ENCODE data around the gene CRABP2. TPM values are rescaled to one million over a fixed set of nuclear protein-coding genes. Genes with fewer than 3 reads are reported as not detected.

The CRABP2 gene
- total RNA-seq, 4 donors from 2014 or later = 2.4 to 16.5 (median 4.0) TPM

DNA sequence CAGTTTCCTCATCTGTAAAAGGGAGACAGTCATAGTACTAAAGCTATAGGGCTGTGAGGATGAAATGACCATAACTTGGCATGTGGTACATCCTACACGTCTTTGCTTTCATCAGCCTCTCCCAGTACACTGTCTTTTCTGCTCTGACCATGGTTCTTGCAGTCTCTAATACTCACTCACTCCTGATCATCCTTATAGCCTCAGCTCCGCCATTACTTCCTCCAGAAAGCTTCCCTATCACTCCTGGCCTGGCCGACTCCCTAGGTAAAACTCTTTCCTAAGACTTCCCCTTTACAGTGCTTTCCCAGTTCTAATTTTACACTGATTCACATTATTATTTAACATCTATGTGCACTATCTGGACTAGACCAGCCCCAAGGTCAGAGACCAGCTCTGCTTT, 40.5 kb upstream of the CRABP2 start:
- TF ChIP-seq, protein P1, sequence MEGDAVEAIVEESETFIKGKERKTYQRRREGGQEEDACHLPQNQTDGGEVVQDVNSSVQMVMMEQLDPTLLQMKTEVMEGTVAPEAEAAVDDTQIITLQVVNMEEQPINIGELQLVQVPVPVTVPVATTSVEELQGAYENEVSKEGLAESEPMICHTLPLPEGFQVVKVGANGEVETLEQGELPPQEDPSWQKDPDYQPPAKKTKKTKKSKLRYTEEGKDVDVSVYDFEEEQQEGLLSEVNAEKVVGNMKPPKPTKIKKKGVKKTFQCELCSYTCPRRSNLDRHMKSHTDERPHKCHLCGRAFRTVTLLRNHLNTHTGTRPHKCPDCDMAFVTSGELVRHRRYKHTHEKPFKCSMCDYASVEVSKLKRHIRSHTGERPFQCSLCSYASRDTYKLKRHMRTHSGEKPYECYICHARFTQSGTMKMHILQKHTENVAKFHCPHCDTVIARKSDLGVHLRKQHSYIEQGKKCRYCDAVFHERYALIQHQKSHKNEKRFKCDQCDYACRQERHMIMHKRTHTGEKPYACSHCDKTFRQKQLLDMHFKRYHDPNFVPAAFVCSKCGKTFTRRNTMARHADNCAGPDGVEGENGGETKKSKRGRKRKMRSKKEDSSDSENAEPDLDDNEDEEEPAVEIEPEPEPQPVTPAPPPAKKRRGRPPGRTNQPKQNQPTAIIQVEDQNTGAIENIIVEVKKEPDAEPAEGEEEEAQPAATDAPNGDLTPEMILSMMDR (IDR thresholded peaks at IDR 0.05; ENCODE audit: low read depth) = no peak

DNA sequence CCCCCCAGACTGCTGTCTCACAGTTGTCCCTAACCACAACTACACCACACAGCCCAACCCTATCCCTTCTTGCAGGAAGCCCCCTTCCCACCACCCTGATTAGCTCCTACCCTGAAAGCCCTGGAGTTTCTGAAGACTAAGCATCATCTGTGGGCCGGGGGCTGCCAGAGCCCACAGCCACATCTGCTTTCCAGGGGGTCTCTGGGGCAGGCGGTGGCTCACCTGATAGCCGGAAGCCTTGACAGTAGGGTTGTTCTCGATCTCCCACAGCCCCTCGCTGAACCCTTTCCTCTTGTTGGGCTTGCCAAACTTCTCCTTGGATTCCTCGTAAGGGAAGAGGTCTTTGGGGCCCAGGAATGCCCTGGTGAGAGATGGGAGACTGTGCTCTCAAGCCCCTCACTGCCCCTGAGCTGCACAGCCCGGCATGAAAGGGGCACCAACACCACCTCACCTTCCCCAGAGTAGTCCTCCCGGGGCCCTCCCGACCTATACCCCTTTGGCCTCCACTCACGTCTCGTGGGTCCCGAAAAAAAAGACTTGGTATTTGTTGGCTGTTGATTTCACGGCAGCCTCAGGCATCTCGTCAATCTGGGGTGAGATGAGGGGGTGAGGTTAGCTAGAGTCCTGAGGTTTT, 39.5 kb upstream of the CRABP2 start:
- TF ChIP-seq, protein P1 (IDR thresholded peaks at IDR 0.05; ENCODE audit: low read depth) = no peak

DNA sequence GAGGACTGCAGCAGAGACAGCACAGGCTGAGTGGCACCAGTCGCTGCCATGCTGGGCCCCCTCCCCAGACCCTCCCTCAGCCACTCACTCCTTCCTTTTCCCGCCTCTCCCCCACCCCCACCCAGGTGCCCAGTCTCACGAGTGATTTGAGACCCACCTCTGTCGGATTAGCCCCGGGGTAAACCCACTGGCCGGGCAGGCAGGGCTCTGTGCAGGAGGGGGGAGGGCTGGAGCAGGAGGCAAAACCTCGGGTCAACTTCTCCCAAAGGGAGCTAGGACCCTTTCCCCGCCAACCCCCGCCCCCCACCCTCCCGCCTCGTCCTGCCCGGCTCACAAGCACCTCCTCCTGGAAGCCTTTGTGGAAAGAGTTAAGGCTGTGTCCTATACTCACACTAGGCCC, 39.0 kb upstream of the CRABP2 start:
- TF ChIP-seq, protein P1 (IDR thresholded peaks at IDR 0.05; ENCODE audit: low read depth) = no peak

DNA sequence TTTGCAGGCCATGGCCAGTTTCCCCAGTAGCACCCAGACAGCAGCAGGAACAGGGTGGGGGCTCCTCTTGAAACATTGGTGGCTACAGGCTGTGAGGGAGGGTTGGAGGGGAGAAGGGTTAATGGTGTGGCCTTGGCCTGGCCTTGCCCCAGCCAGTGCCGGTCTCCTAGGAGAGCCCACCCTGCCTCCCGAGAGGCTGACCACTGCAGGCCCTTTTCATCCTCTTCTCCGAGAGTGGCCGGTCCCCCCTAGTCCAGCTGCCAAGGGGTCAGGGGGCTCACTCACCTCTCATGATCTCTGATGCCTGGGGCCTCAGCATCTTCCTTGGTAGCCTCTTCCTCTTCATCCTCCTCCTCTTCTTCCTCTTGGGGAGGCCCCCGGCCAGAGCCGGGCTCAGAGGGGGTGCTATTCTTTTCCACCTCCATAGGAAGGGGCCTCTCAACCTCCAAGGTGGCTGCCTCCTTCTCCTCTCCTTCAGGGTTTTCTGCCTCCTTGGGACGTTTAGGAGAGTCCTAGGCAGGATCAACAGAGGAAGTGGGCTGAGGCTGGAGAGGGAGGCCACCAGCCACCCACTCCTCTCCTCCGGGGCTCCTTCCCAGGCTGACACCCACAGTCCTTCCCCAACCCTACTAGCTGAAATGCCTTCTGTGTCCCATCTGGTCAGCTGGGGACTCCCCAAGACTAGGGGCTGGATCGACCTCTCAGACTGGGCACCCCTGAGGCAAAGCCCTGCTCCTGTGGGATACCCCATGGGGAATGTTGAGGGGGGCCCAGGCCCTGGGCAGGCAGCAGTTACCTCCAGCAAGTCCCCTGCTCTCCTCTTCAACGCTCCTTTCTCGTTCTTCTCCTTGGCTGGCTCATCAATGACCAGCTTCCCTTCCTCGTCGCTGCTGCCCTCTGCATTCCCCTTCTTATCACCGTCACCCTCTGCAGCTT, 38.3 kb upstream of the CRABP2 start:
- TF ChIP-seq, protein P1 (IDR thresholded peaks at IDR 0.05; ENCODE audit: low read depth) = no peak

DNA sequence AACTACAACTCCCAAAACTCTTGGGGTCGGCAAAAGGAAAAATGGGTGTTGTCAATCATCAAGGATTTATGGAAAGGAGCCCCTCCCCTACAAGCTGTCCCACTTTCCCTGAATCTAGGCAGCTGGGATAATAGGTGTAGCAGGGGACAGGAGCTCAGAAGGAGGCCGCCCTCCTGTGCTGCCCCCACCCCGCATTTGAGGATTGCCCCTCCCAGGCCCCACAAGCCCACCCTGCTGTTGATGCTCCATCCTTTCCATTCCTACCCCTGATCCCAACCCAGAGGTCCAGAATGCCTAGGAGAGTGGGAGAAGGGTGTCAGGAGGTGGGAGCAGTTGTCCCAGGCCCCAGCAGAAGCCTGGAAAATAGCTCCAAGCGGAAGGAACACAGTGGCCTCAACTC, 37.4 kb upstream of the CRABP2 start:
- TF ChIP-seq, protein P1 (IDR thresholded peaks at IDR 0.05; ENCODE audit: low read depth) = no peak

DNA sequence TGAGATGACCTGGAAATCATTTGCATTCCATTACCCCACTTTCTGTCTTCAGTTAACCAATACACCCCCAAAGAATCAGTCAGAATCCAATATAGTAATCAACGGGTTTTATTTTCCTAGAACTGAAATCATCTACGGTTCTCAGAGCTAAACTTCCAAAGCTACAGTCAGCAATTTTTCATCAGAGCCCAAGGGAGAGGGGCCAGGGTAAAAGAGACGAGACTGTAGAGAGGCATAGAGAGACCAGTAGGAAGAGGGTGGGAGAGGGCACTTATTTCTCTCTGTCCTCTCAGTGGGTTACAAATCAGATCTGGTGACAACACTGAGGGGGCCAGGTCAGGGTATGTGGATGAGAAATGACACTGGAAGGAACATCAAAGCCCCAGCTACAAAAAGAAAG, 36.6 kb upstream of the CRABP2 start:
- TF ChIP-seq, protein P1 (IDR thresholded peaks at IDR 0.05; ENCODE audit: low read depth) = no peak

DNA sequence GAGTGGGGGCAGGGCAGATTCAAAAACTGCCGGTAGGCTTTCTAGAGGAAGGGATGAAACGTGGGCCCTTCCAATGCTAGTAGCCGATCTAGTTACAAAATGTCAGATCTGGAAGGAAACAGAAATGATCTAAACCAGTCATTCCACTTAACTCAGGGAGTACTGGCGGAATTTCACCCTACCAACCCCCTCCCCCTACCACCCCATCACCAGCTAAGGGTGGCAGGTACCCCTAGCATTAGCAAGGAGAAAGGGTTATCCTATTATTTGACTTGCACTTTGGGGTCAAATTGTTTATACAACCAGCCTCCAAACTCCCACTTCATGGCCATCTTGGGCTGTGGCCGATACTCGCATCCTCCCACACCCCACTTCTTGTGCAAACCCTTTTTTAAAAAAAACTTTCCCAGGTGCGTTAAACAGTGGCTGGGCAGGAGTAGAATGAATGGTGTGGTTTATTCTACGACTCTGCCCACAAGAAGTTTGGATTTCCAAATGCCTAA, 36.1 kb upstream of the CRABP2 start:
- TF ChIP-seq, protein P1 (IDR thresholded peaks at IDR 0.05; ENCODE audit: low read depth) = no peak

All from subcutaneous adipose tissue (tissue), 4 donors.